Renal cortex interstitium (tissue), 11 donors: ENCODE data around the gene TAMALIN. TPM values are rescaled to one million over a fixed set of nuclear protein-coding genes. Genes with fewer than 3 reads are reported as not detected.
A peak's percentile ranks its signal among the peaks of the same experiment; 100 is the strongest.

Experiments
- DNase-seq, 11 donors: peaks; one replicate each; pipeline ENCODE4 v3.0.0-alpha.2; 2013; ENCODE audit warnings: low read depth in 9 of 11, low spot score in 4 of 11; ENCODE audit errors: extremely low read depth in 1 of 11
- polyA plus RNA-seq, 3 donors: library from polyadenylated mRNA; unstranded; fragments of 120-200 nt; gene quantifications; one replicate each; pipeline ENCODE4 v1.2.1, GENCODE V29; 2013; ENCODE audit not compliant: insufficient read length in 3 of 3

The TAMALIN gene
- polyA plus RNA-seq, 3 donors, result 19.7 to 21.4 (median 20.3) TPM

DNA sequence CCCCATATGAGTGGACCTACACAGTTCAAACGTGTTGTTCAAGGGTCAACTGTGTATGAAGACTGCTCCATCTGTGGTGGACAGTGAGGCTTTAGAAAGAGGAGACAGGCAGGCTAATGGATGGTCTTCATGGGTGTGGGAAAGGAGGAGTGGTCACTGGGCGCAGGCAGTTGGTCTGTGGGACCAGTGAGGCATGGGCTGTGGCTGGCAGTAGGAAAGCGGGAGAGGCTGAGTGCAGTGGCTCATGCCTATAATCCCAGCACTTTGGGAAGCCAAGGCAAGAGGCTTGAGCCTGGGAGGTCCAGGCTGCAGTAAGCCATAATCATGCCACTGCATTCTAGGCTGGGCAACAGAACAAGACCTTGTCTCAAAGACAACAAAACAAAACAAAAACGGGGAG is 42.5 kb downstream of the TAMALIN start:
- no peak for DNase-seq

DNA sequence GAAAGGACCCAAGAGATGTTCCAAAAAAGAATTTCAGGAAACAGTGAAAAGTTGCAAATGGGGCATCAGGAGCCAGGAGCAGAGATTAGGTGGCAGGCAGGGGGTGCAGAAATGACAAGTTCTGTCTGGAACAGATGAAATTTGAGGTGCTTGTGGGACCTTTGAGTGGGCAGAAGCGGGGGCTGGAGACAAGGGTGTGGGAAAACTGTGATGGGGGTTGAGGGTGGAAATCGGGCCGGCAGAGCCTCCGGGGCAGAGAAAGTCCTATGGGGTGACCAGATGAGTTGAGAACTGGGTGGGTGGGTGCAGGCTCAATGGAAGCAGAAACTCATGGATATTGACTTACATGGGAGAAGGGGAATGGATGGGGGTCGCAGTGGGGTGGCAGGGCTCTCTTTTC is 42.9 kb downstream of the TAMALIN start:
- DNase-seq, result no peak

DNA sequence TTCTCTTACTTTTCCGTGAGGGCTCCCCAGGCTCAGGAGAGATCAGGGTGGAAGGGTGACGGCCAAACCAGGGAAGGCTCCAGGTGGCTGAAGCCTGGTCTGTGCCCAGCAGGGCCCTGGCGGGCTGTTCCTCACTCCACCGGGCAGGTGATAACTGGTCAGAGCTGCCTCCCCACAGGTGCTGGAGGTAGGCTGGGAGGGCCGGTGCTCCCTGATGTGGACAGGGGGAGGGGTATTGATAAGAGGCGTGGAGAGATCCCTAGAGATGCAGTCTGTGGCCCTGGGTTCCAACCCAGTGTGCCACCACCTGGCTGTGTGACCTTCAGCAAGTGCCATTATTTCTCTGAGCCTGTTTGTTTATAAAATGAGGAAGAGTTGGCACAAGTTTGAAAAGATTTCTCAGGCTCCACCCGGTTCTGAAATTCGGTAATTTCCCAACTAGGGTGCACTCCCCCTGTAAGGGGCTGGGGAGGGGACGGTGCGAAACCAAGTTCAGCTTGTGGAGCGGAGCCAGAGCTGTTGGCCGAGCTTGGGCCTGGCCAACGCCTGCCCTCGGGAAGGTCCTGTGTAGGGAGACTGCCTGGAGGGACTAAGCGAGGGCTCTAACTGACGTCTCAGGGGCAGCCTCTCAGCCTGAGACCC is 43.5 kb downstream of the TAMALIN start:
- no peak for DNase-seq

DNA sequence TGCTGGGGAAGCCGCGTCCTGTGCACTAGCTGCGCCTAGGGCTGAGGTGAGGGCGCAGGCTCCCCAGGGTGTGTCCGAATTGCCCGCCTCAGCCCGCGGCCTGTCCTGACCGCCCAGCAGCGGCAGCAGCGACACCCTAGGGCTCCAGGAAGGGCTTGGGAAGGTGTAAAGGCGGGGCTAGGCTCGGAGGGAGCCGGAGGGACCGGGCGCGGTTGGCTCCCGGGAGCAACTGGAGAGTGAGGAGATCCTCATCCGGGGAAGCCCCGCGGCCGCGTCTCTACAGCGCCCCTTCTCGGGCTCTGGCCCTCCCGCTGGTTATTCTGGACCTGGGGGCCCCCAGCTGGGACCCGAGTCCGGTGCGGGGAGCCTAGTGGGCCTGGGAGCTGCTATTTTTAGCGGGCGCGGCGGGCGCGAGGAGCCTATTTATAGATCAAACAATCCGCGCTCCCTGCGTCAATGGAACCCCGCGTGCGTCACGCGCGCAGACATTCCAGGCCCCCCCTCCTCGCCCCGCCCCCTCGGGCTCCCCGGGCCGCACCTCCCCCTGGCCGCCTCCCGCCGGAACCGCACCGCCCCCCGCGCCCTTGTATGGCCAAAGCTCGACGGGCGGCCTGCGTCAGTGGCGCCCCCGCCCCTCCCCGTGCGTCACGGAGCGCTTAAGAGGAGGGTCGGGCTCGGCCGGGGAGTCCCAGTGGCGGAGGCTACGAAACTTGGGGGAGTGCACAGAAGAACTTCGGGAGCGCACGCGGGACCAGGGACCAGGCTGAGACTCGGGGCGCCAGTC is 44.2 kb downstream of the TAMALIN start, which contains the start of gene NR4A1:
NR4A1 (plus strand) TSS at position 685 of the 784 bp plus-strand sequence. CDS start 2,887 bp downstream, outside the sequence.
- peak; percentile 66 to 93 (median 86) for DNase-seq

DNA sequence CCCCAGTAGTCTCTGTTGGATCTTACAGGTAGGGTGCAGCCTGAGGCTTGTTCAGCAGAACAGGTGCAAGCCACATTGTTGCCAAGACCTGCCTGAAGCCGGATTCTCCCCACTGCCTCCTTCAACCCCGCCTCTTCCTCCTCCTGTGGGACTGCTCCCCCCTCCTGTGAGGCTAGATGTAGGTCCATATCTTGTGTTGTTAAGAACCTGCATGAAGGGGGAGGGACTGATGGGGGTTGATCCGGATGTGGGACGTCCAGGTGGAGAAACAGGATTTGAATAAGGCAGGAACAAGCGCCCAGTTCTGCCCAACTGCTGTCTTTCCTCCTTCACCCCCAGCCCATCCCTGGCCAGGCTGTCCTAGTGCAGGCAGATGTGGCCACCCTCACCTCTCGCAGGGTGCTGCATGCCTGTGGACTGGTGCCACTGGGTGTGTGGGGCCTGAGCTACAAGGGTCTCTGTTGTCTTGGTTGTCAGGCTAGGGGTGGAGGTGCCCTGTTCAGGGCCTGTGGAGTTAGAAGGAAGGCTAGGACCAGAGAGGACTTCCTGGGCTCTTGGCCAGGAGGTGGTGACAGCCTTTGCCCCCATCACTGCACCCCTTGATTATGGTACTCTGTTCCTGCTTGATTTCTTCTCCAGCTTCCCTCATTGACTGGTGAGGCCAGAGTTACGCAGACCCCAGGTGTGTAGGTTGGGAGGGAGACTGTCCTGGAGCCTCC is 45.9 kb downstream of the TAMALIN start:
- no peak for DNase-seq

DNA sequence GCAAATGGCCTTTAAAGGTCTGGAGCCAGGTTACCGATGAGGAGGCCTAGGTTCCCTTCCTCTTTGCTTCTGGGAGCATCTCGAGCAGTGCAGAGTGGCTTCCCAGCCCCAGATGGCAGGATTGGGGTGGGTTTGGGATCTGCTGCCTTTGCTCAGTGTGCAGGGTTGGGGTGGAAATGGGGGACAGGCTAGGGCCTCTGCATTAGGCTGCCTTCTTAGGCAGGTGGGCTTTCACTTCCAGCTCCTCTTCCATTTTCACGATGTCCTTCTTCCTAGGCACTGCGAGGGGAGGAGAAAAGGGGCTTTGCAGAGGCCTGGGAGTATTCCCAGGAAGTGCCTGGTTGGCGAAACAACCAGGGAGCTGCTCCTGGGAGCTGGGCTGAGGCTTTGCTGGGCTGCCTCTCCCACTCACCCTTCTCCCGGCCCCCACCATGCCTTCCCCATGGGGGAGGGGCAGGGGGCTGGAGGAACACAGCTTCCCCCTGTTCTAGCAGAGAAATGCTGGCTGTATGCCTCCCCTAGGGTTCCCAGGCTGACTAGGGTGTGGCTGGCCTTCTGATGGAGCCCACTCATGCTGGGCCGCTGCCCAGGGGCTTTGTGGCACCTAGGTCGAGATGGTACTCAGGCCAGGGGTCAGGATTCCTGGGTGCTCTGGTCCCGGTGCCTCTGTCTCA is 46.9 kb downstream of the TAMALIN start:
- no peak for DNase-seq

DNA sequence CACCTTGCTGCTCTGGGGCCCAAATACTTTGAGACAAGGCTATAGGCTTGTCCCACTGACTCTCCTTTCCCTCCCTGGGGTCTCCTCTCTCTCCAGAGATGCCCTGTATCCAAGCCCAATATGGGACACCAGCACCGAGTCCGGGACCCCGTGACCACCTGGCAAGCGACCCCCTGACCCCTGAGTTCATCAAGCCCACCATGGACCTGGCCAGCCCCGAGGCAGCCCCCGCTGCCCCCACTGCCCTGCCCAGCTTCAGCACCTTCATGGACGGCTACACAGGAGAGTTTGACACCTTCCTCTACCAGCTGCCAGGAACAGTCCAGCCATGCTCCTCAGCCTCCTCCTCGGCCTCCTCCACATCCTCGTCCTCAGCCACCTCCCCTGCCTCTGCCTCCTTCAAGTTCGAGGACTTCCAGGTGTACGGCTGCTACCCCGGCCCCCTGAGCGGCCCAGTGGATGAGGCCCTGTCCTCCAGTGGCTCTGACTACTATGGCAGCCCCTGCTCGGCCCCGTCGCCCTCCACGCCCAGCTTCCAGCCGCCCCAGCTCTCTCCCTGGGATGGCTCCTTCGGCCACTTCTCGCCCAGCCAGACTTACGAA is 47.6 kb downstream of the TAMALIN start:
- DNase-seq, result no peak

DNA sequence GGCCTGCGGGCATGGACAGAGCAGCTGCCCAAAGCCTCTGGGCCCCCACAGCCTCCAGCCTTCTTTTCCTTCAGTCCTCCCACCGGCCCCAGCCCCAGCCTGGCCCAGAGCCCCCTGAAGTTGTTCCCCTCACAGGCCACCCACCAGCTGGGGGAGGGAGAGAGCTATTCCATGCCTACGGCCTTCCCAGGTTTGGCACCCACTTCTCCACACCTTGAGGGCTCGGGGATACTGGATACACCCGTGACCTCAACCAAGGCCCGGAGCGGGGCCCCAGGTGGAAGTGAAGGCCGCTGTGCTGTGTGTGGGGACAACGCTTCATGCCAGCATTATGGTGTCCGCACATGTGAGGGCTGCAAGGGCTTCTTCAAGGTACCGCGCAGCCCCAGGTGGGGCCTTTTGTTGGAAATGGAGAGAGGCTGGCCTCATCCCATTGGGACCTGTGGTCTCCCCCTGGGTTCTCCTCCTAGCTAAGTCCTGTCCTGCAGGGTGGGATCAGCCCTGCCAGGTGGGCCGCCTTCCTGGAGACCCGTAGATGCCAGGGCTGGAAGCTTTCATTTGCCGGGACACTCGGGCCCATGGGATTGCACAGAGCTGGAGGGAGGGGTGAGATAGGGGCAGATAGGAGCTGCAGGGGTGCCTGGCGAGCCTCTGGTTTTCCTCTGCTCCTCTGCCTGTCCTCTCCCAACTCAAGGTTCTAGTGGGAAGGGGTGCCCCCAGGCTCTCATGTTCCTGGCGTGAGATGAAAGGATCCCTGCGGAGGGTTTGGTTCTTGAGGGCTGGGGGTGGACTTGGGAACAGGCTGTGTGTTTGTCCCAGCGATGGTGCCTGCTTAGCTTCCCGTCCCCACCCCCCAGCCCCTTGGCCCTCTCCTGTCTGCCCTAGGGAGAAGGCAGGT is 48.3 kb downstream of the TAMALIN start:
- DNase-seq, result no peak

DNA sequence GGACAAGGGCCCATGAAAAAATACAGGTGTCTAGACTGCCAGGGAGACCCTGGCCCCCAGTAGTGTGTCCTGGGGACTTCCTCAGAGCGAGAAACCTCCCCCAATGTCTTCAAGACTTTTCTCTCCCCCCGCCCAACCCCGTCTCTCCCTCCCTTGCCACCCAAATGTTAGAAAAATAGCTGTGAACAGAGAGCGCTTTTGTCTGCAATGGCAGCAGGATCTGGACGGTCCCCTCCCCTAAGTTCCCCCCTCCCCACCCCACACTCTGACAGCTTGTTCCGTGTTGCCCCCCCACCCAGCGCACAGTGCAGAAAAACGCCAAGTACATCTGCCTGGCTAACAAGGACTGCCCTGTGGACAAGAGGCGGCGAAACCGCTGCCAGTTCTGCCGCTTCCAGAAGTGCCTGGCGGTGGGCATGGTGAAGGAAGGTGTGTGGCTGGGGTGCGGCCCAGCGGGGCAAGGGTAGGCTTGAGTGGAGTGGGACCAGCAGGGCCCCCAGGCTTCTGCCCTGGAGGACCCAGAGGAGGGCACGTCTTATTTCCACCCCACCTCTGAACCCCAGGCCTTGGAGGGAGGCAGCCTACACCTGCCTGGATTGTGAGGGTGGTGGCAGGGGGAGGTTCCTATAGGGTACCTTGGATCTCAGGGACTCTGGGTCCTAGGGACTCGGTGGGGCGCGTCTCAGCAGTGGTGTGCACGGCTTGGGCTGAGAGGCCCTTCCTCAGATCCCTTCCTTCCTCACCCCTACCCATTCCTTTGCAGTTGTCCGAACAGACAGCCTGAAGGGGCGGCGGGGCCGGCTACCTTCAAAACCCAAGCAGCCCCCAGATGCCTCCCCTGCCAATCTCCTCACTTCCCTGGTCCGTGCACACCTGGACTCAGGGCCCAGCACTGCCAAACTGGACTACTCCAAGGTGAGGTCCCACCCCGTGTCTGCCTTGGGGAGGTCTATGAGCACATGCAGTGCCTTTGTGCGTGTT is 49.3 kb downstream of the TAMALIN start:
- no peak for DNase-seq

DNA sequence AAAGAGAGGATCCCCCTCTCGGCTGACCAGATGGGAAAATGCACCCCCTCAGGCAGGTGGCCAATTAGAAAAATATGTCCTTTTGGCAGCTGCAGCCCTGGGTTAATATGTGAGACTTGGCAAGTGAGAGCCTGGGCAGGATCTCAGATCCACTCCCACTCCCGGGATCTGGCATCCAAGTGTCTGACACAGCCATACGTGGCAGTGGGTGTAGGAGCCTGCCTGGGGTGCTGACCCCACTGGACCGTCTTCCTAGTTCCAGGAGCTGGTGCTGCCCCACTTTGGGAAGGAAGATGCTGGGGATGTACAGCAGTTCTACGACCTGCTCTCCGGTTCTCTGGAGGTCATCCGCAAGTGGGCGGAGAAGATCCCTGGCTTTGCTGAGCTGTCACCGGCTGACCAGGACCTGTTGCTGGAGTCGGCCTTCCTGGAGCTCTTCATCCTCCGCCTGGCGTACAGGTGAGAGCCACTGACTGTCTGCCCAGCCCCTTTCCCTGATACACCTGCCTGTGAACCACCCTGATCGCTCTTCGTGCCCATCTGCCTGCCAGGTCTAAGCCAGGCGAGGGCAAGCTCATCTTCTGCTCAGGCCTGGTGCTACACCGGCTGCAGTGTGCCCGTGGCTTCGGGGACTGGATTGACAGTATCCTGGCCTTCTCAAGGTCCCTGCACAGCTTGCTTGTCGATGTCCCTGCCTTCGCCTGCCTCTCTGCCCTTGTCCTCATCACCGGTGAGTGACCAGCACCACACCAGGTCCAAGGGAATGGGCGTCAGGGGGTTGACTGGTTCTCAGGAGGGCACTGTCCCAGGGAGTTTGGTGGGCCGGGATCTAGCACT is 50.3 kb downstream of the TAMALIN start:
- DNase-seq, result no peak

DNA sequence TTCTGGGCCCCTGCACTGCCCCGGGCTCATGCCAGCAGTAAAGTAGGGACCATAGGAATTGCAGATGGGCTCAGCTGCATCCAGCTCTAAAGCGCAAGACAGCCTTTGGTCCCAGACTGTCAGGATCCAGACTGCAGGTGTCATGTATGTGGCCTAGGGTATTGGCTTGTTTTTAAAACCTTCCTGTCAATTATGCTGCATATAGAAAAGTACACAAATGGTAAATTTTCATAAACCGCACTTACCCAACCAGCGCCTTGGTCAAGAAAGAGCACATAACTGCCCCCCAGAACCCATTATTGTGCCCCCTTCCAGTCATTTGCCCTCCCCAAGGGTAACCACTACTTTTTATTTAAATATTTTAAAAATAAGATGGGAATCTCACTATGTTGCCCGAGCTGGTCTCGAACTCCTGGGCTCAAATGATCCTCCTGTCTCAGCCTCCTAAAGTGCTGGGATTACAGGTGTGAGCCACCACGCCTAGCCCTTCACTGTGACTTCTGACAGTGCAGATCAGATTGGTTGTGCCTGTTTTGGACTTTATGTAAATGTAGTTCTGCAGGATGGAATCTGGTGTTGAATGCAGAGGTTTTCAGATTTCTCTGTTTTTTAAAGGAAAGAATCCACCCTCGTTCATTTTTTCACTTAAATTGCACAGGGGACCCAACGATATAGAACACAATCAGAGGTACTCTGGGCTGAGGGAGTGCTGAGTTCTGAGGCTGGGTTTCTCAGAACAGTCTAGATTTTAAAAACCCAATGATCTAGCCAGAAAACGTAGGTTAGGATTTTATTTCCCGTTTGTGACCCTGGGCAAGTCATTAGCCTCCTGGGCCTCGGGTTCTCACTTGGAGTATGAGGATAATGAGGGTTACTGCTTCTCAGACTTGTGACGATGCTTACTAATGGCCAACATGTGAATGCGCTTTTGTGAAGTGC is 51.2 kb downstream of the TAMALIN start:
- DNase-seq, result no peak

DNA sequence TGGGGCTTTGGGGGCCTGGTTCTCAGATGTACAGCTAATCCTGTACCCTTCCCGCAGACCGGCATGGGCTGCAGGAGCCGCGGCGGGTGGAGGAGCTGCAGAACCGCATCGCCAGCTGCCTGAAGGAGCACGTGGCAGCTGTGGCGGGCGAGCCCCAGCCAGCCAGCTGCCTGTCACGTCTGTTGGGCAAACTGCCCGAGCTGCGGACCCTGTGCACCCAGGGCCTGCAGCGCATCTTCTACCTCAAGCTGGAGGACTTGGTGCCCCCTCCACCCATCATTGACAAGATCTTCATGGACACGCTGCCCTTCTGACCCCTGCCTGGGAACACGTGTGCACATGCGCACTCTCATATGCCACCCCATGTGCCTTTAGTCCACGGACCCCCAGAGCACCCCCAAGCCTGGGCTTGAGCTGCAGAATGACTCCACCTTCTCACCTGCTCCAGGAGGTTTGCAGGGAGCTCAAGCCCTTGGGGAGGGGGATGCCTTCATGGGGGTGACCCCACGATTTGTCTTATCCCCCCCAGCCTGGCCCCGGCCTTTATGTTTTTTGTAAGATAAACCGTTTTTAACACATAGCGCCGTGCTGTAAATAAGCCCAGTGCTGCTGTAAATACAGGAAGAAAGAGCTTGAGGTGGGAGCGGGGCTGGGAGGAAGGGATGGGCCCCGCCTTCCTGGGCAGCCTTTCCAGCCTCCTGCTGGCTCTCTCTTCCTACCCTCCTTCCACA is 52.0 kb downstream of the TAMALIN start:
- no peak for DNase-seq

DNA sequence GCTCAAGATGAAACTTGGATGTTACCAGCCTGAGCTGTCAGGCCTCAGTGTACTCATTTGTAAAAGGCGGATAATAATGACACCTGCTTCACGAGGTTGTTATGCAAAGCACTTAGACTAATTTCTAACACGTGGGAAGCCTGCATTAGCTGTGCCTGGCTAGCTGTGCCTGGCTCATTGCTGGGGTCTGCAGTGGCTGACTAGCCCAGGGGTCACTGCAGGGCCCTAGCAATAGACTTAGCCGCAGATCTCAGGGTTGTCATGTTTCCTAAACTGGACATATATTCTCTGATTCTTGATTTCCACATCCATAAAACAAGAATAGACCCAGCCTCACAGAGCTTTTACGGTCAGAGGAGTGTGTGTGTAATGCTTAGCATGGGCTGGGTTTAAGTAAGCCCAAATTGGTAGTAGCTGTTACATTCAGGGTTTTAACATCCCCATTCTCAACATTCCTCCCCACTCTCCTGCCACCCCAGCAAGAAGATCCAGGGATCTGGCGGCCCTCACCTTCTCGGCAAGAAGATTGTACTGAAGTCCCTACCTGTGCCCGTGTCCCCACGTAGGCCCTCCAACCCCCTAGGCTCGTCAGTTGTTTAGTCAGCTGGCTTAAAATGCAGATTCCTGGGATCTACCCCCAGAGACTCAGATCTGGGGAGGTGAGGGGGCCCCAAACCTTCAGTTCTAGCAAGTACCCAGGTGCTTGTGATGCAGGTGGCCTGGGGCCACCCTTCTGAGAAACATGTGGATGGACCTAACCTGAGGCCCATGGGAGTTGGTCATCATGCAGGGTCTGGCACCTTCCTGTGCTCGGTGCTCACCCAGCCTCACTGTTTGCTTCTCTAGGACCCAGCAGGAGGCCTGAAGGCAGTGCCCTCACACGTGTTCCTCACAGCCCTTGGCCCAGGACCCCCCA is 53.1 kb downstream of the TAMALIN start:
- no peak for DNase-seq
